Right lobe of liver (tissue), 6 donors: ENCODE results near the gene NEUROG2. TPM values are rescaled to one million over a fixed set of nuclear protein-coding genes. Genes with fewer than 3 reads are reported as not detected.

Experiments
- ATAC-seq, 4 donors: fragments of 200-7000 bp; cut with Tn5 transposase; one replicate each; pipeline ENCODE4 v1.9.1; 2020; ENCODE audit warnings: mild to moderate bottlenecking in 4 of 4, moderate library complexity in 4 of 4
- DNase-seq, 3 donors: peaks; one replicate each; pipeline ENCODE4 v3.0.0-alpha.2; 2020
- H3K27ac ChIP-seq, 3 donors: fragments of 200-600 bp; one replicate each; pipeline ENCODE4 v1.8.0; 2022
- H3K27me3 ChIP-seq, 2 donors: fragments of 200-600 bp; one replicate each; pipeline ENCODE4 v1.8.0; 2022
- H3K36me3 ChIP-seq, 4 donors: fragments of 200-600 bp; sonication (generic) in 1 of 4; one replicate each; pipeline versions ENCODE4 v1.5.1 to v1.8.0; 2017 to 2022; ENCODE audit warnings: control low read depth in 1 of 4
- H3K4me1 ChIP-seq, 4 donors: fragments of 200-600 bp; sonication (generic) in 1 of 4; one replicate each; pipeline versions ENCODE4 v1.5.1 to v1.8.0; 2017 to 2022; ENCODE audit warnings: control low read depth in 1 of 4
- H3K4me3 ChIP-seq, 3 donors: fragments of 200-600 bp; one replicate each; pipeline ENCODE4 v1.8.0; 2022
- H3K9me3 ChIP-seq, 4 donors: fragments of 200-600 bp; sonication (generic) in 1 of 4; one replicate each; pipeline versions ENCODE4 v1.5.1 to v1.8.0; 2017 to 2022; ENCODE audit warnings: control low read depth in 1 of 4
- CTCF ChIP-seq, 4 donors: fragments of 200-600 bp in 3 of 4; fragments of 450-650 bp in 1 of 4; IDR thresholded peaks; one replicate each; pipeline versions ENCODE4 v1.5.1 to v1.8.0; 2016 to 2022; ENCODE audit warnings: antibody characterized with exemption in 4 of 4, mild to moderate bottlenecking in 2 of 4
- POLR2A ChIP-seq: fragments of 450-650 bp; IDR thresholded peaks from one replicate; pipeline ENCODE4 v1.6.1; 2017; ENCODE audit warnings: antibody characterized with exemption, mild to moderate bottlenecking
- WGBS: methylation state at CpG from one replicate; pipeline ENCODE4 v1.1.6; 2018; ENCODE audit warnings: low coverage, low lambda C conversion rate; ENCODE audit not compliant: insufficient coverage; ENCODE audit errors: missing lambda C conversion rate; 5-methylcytosine and 5-hydroxymethylcytosine counted together
- intact Hi-C, 2 donors: fragments of 100-400 bp; cut with DNase I; formaldehyde crosslinking; loops; one replicate each; pipeline versions ENCODE4 v1.11.2 to v1.14.1; 2022
- long read RNA-seq: library from polyadenylated mRNA; unstranded; transcript quantifications from one replicate; pipeline ENCODE4 v2.0.0, GENCODE V29; 2019
- total RNA-seq, 6 experiments: library from RNA; depleted of rRNA in 2 of 6; stranded (reverse); fragments of >200 nt in 2 of 6; fragmentation: NEBNext Ultra II Directional in 3 of 6; extraction: Animal tissue kit (Norgen Biotek cat#: 25700) in 3 of 6; gene quantifications; one replicate each; pipeline versions ENCODE4 v1.1.0 to v1.2.4, GENCODE V29; 2016 to 2023
- donor health status: DM: no; HTN: yes; CAD: no.
- donor health status: DM: no; HTN: no; CAD: no.
- donor health status: DM: no; HTN: no; CAD: no.
- donor health status: DM: no; HTN: yes; CAD: no.
- donor health status: DM: no; HTN: yes; CAD: no.

Gene NEUROG2
- total RNA-seq: not detected
- long read RNA-seq: 0 reads

GRCh38 chr4:112516066-112516470, at the start of gene NEUROG2:
Gene NEUROG2, minus strand, starts transcription at chr4:112516180. Its CDS starts 705 bp downstream, at chr4:112515475.
- no peaks in the 10 kb centered on the region for H3K9me3 ChIP-seq
- no peaks in the 10 kb centered on the region for H3K36me3 ChIP-seq
- ATAC-seq (no peak), DNase-seq (no peak)
- intact Hi-C loops: no loop called here
- H3K27ac ChIP-seq: no peak within 1 kb of the TSS
- peak within 1 kb of the TSS; percentile 30 to 43 (median 32) for H3K4me3 ChIP-seq
- peaks cover 32 to 70% of the 10 kb centered on the region in 2 donors for H3K27me3 ChIP-seq
- TF ChIP-seq POLR2A (no peak), CTCF (IDR thresholded peaks at IDR 0.05) (no peak)
- WGBS: 2% methylated on average over 10 of the region's 15 CpGs
- peaks cover 0 to 28% (median 10%) of the 10 kb centered on the region in 4 donors for H3K4me1 ChIP-seq

GRCh38 chr4:112564706-112565270, 48.8 kb upstream of the NEUROG2 start:
- intact Hi-C loops: no loop called here

GRCh38 chr4:112563431-112564200, 47.6 kb upstream of the NEUROG2 start:
- no peaks in the 10 kb centered on the region for H3K36me3 ChIP-seq
- H3K27ac ChIP-seq: no peak overlapping the region
- ATAC-seq (no peak), DNase-seq (no peak)
- no peaks in the 10 kb centered on the region for H3K27me3 ChIP-seq
- intact Hi-C loops: no loop called here
- H3K4me1 ChIP-seq: no peaks in the 10 kb centered on the region
- no peak overlapping the region for H3K4me3 ChIP-seq
- TF ChIP-seq CTCF (IDR thresholded peaks at IDR 0.05) (no peak), POLR2A (no peak)
- 86% methylated on average over 4 of the region's 4 CpGs for WGBS
- no peaks in the 10 kb centered on the region for H3K9me3 ChIP-seq

More at GRCh38 chr4:112564706-112565270, 48.8 kb upstream of the NEUROG2 start:
- H3K36me3 ChIP-seq: no peaks in the 10 kb centered on the region
- no peaks in the 10 kb centered on the region for H3K9me3 ChIP-seq
- ATAC-seq (no peak), DNase-seq (no peak)
- no peaks in the 10 kb centered on the region for H3K27me3 ChIP-seq
- TF ChIP-seq POLR2A (no peak), CTCF (IDR thresholded peaks at IDR 0.05) (no peak)
- 97% methylated on average over 20 of the region's 25 CpGs for WGBS
- no peaks in the 10 kb centered on the region for H3K4me1 ChIP-seq
- H3K27ac ChIP-seq: no peak overlapping the region
- no peak overlapping the region for H3K4me3 ChIP-seq

GRCh38 chr4:112562254-112562879, 46.4 kb upstream of the NEUROG2 start:
- Histone ChIP-seq H3K4me3 (no peak overlapping the region), H3K27me3 (no peaks in the 10 kb centered on the region), H3K27ac (no peak overlapping the region), H3K4me1 (no peaks in the 10 kb centered on the region), H3K9me3 (no peaks in the 10 kb centered on the region), H3K36me3 (no peaks in the 10 kb centered on the region)
- TF ChIP-seq POLR2A: no peak
- no peak for TF ChIP-seq CTCF (IDR thresholded peaks at IDR 0.05)
- no peak for ATAC-seq
- intact Hi-C loops: no loop called here
- DNase-seq: no peak
- WGBS: 88% methylated on average over 2 of the region's 2 CpGs
